HEK293 (cell line): ENCODE data around the gene TASP1.

ENCODE experiments used
- CTCF ChIA-PET: fragments of 350-600 bp; formaldehyde crosslinking; extraction: SDS; loops from one replicate; lab custom pipeline; 2021; ENCODE audit warnings: antibody characterized with exemption; lab: Yijun Ruan, JAX
- POLR2A ChIA-PET: fragments of 300-600 bp; formaldehyde crosslinking; extraction: SDS; loops from one replicate; lab custom pipeline; 2020; ENCODE audit warnings: antibody characterized with exemption, inconsistent platforms; lab: Yijun Ruan, JAX
- H3K27ac ChIP-seq: fragments of 200-500 bp; sonication (Bioruptor generic); 2 replicates; pipeline ENCODE4 v1.5.1; 2014; ENCODE audit warnings: low read depth, low read length, control low read depth, inconsistent platforms; ENCODE audit errors: extremely low read depth
- H3K36me3 ChIP-seq, 2 experiments: fragments of 200-500 bp in 1 of 2; sonication (Bioruptor generic) in 1 of 2; 1 replicate in 1 of 2; 2 replicates in 1 of 2; pipeline ENCODE4 v1.5.1; 2014 to 2017; ENCODE audit warnings: inconsistent platforms in 2 of 2, low read length in 2 of 2; ENCODE audit not compliant: control insufficient read depth in 2 of 2, insufficient read depth in 1 of 2
- H3K4me1 ChIP-seq: fragments of 200-500 bp; sonication (Bioruptor generic); 2 replicates; pipeline ENCODE4 v1.5.1; 2014; ENCODE audit warnings: mild to moderate bottlenecking, low read length, inconsistent platforms; ENCODE audit not compliant: control insufficient read depth, insufficient read depth
- H3K4me3 ChIP-seq: 2 replicates; pipeline ENCODE4 v1.5.1; 2011; ENCODE audit warnings: low read depth, mild to moderate bottlenecking, control low read depth, low read length, moderate library complexity
- H3K9me3 ChIP-seq: fragments of 200-500 bp; sonication (Bioruptor generic); 2 replicates; pipeline ENCODE4 v1.5.1; 2014; ENCODE audit warnings: low read depth, low read length, inconsistent platforms; ENCODE audit not compliant: control insufficient read depth, insufficient read depth
- ATF2 ChIP-seq: fragments of 450-650 bp; formaldehyde crosslinking; IDR thresholded peaks from 2 replicates; pipeline ENCODE4 v1.5.1; 2016; ENCODE audit warnings: missing biosample characterization, missing genetic modification characterization, low read depth
- KLF10 ChIP-seq: fragments of 450-650 bp; IDR thresholded peaks from 2 replicates; pipeline ENCODE4 v1.5.1; 2018; ENCODE audit warnings: missing biosample characterization, mild to moderate bottlenecking, missing genetic modification characterization
- KLF17 ChIP-seq: fragments of 450-650 bp; formaldehyde crosslinking; IDR thresholded peaks from 2 replicates; pipeline ENCODE4 v1.5.1; 2016; ENCODE audit warnings: missing biosample characterization, missing genetic modification characterization
- KLF7 ChIP-seq: fragments of 450-650 bp; formaldehyde crosslinking; IDR thresholded peaks from 2 replicates; pipeline ENCODE4 v1.5.1; 2016; ENCODE audit warnings: missing biosample characterization, missing genetic modification characterization, borderline replicate concordance
- PBX3 ChIP-seq: sonication (generic); formaldehyde crosslinking; IDR thresholded peaks from 2 replicates; pipeline ENCODE4 v1.8.1; 2022; ENCODE audit warnings: mild to moderate bottlenecking, moderate library complexity, missing genetic modification reagents
- WT1 ChIP-seq: fragments of 450-650 bp; formaldehyde crosslinking; IDR thresholded peaks from 2 replicates; pipeline ENCODE4 v1.5.1; 2016; ENCODE audit warnings: missing biosample characterization, missing genetic modification characterization
- ZBTB8A ChIP-seq: fragments of 450-650 bp; formaldehyde crosslinking; IDR thresholded peaks from 2 replicates; pipeline ENCODE4 v1.5.1; 2016; ENCODE audit warnings: missing biosample characterization, missing genetic modification characterization
- ZFP3 ChIP-seq: fragments of 450-650 bp; formaldehyde crosslinking; IDR thresholded peaks from 2 replicates; pipeline ENCODE4 v1.5.1; 2016; ENCODE audit warnings: low read depth, missing biosample characterization, missing genetic modification characterization
- ZNF2 ChIP-seq: fragments of 450-650 bp; formaldehyde crosslinking; IDR thresholded peaks from 2 replicates; pipeline ENCODE4 v1.5.1; 2016; ENCODE audit warnings: missing biosample characterization, missing genetic modification characterization
- ZNF211 ChIP-seq: fragments of 450-650 bp; formaldehyde crosslinking; IDR thresholded peaks from 2 replicates; pipeline ENCODE4 v1.5.1; 2016; ENCODE audit warnings: low read depth, missing biosample characterization, missing genetic modification characterization
- ZNF221 ChIP-seq: fragments of 450-650 bp; formaldehyde crosslinking; IDR thresholded peaks from 2 replicates; pipeline ENCODE4 v1.5.1; 2017; ENCODE audit warnings: missing biosample characterization, missing genetic modification characterization, borderline replicate concordance
- ZNF324 ChIP-seq: fragments of 450-650 bp; formaldehyde crosslinking; IDR thresholded peaks from 2 replicates; pipeline ENCODE4 v1.5.1; 2016; ENCODE audit warnings: missing biosample characterization, missing genetic modification characterization
- ZNF366 ChIP-seq: fragments of 450-650 bp; formaldehyde crosslinking; conservative IDR thresholded peaks from 2 replicates; pipeline ENCODE4 v1.5.1; 2016; ENCODE audit warnings: missing biosample characterization, missing genetic modification characterization
- ZNF394 ChIP-seq: fragments of 450-650 bp; formaldehyde crosslinking; IDR thresholded peaks from 2 replicates; pipeline ENCODE4 v1.5.1; 2016; ENCODE audit warnings: missing biosample characterization, missing genetic modification characterization, mild to moderate bottlenecking, moderate library complexity, borderline replicate concordance
- ZNF501 ChIP-seq: fragments of 450-650 bp; formaldehyde crosslinking; IDR thresholded peaks from 2 replicates; pipeline ENCODE4 v1.5.1; 2016; ENCODE audit warnings: missing biosample characterization, missing genetic modification characterization
- ZNF624 ChIP-seq: fragments of 450-650 bp; formaldehyde crosslinking; IDR thresholded peaks from 2 replicates; pipeline ENCODE4 v1.5.1; 2017; ENCODE audit warnings: missing biosample characterization, missing genetic modification characterization
- ZNF677 ChIP-seq: fragments of 450-650 bp; IDR thresholded peaks from 2 replicates; pipeline ENCODE4 v1.5.0; 2018; ENCODE audit warnings: missing biosample characterization, mild to moderate bottlenecking, missing genetic modification characterization, moderate library complexity
- ZNF768 ChIP-seq: fragments of 450-650 bp; formaldehyde crosslinking; IDR thresholded peaks from 2 replicates; pipeline ENCODE4 v1.5.1; 2018; ENCODE audit warnings: missing biosample characterization, mild to moderate bottlenecking, missing genetic modification characterization
- ZNF791 ChIP-seq: fragments of 450-650 bp; formaldehyde crosslinking; IDR thresholded peaks from 2 replicates; pipeline ENCODE4 v1.5.1; 2016; ENCODE audit warnings: missing biosample characterization, missing genetic modification characterization
- ZSCAN16 ChIP-seq: fragments of 450-650 bp; formaldehyde crosslinking; IDR thresholded peaks from 2 replicates; pipeline ENCODE4 v1.5.1; 2016; ENCODE audit warnings: missing biosample characterization, missing genetic modification characterization
- TF ChIP-seq, protein P1 (sequence below): fragments of 450-650 bp; formaldehyde crosslinking; IDR thresholded peaks from 2 replicates; pipeline ENCODE4 v1.5.1; 2016; ENCODE audit warnings: missing biosample characterization, missing genetic modification characterization, borderline replicate concordance

TASP1 gene

DNA sequence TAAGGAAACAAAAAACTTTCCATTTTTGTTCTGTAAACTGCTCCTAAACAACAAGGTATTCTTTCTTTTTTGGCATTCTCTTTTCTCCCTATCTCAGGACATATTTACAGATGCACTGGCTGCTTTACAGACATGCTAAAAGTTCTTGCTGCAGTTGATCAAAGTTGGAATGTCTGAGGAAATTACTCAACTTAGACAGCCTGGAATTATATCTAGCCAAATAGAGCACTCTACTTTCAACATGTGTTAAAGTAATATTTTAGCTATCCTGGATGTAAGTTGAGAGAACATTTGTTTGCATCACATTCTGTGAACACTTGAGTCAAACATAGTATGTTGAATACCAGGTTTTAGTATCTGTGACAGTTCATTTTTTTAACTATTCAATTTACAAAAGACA lies 24.8 kb downstream of the TASP1 start (continued):
- TF ChIP-seq ZNF366 (tag by site-specific recombination) (no peak), ZNF501 (tag by site-specific recombination) (no peak), ZNF211 (tag by site-specific recombination) (no peak), WT1 (tag by site-specific recombination) (no peak), ZNF677 (no peak), PBX3 (CRISPR knock-in tag) (no peak)

DNA sequence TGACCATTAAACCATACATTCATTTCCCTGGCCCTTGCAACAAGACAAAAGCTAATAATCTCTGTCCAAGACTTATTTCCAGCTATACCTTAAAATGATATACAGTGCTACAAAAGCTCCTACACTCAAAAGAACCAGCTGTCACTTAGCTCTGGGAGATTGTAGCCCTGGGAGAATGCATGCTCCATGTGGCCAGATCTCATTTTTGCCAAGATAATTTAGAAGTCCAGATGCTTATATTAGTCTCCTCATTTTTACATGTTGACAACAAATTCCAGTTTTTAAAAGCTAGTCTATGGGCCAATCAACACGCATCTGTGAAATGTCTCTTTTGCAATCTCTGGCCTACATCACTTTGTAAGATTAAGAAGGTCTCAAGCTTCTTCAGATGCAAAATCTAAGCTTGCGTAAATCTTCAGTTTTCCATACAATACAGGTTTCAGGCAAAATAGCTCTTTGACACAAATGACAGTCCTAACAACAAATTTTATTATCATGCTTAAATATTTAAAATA lies 27.1 kb downstream of the TASP1 start:
- POLR2A ChIA-PET: no interaction called here
- CTCF ChIA-PET: interaction anchor here (0.6 to 1.7 kb wide), 4 partner anchors 65 to 176 kb away, joined by 3 to 8 read pairs (median 4); no protein-coding TSS in a partner anchor

GRCh38 chr20:13610184-13610583 lies 28.5 kb downstream of the TASP1 start:
- no peaks in the 10 kb centered on the region for H3K4me1 ChIP-seq
- CTCF ChIA-PET: interaction anchor here (0.6 to 1.7 kb wide), 4 partner anchors 160 to 820 kb away, joined by 4 to 8 read pairs (median 4); no protein-coding TSS in a partner anchor
- POLR2A ChIA-PET: no interaction called here
- H3K36me3 ChIP-seq: peaks cover 0 to 11% of the 10 kb centered on the region in 2 experiments; a peak in 2 of 3 replicates
- no peak overlapping the region for H3K4me3 ChIP-seq
- TF ChIP-seq, protein P1, sequence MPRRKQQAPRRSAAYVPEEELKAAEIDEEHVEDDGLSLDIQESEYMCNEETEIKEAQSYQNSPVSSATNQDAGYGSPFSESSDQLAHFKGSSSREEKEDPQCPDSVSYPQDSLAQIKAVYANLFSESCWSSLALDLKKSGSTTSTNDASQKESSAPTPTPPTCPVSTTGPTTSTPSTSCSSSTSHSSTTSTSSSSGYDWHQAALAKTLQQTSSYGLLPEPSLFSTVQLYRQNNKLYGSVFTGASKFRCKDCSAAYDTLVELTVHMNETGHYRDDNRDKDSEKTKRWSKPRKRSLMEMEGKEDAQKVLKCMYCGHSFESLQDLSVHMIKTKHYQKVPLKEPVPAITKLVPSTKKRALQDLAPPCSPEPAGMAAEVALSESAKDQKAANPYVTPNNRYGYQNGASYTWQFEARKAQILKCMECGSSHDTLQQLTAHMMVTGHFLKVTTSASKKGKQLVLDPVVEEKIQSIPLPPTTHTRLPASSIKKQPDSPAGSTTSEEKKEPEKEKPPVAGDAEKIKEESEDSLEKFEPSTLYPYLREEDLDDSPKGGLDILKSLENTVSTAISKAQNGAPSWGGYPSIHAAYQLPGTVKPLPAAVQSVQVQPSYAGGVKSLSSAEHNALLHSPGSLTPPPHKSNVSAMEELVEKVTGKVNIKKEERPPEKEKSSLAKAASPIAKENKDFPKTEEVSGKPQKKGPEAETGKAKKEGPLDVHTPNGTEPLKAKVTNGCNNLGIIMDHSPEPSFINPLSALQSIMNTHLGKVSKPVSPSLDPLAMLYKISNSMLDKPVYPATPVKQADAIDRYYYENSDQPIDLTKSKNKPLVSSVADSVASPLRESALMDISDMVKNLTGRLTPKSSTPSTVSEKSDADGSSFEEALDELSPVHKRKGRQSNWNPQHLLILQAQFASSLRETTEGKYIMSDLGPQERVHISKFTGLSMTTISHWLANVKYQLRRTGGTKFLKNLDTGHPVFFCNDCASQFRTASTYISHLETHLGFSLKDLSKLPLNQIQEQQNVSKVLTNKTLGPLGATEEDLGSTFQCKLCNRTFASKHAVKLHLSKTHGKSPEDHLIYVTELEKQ: no peak
- TF ChIP-seq ZNF221 (no peak), ZNF791 (tag by site-specific recombination) (no peak), ZNF768 (tag by site-specific recombination) (no peak), ZNF624 (tag by site-specific recombination) (no peak), KLF7 (no peak)
- no peaks in the 10 kb centered on the region for H3K9me3 ChIP-seq
- H3K27ac ChIP-seq: no peak overlapping the region

More for the DNA sequence above, 27.1 kb downstream of the TASP1 start:
- no peaks in the 10 kb centered on the region for H3K9me3 ChIP-seq
- TF ChIP-seq KLF17 (tag by site-specific recombination): no peak
- no peak for TF ChIP-seq ZNF324 (tag by site-specific recombination)
- TF ChIP-seq ZNF2 (tag by site-specific recombination): no peak
- TF ChIP-seq ZSCAN16 (tag by site-specific recombination): no peak
- no peak for TF ChIP-seq KLF10
- TF ChIP-seq ZNF394: no peak
- TF ChIP-seq ATF2: no peak
- no peak for TF ChIP-seq ZFP3 (tag by site-specific recombination)
- TF ChIP-seq ZBTB8A (tag by site-specific recombination): no peak
- no peak overlapping the region for H3K4me3 ChIP-seq
- H3K4me1 ChIP-seq: no peaks in the 10 kb centered on the region
- H3K36me3 ChIP-seq: peaks cover 4 to 8% of the 10 kb centered on the region in 2 experiments
- no peak overlapping the region for H3K27ac ChIP-seq
